Right cardiac atrium (tissue), 5 donors: ENCODE measurements around the gene KRT73. TPM values are rescaled to one million over a fixed set of nuclear protein-coding genes. Genes with fewer than 3 reads are reported as not detected.
A peak's percentile ranks its signal among the peaks of the same experiment; 100 is the strongest.

Experiments
- ATAC-seq, 2 donors: fragments of 200-7000 bp; cut with Tn5 transposase; one replicate each; pipeline versions ENCODE4 v1.8.0 to v1.9.1; 2020; ENCODE audit warnings: moderate library complexity in 2 of 2, mild to moderate bottlenecking in 1 of 2
- DNase-seq, 3 donors: peaks; one replicate each; pipeline ENCODE4 v3.0.0-alpha.2; 2020
- H3K27ac ChIP-seq: one replicate; pipeline ENCODE4 v1.5.1; 2013; ENCODE audit warnings: mild to moderate bottlenecking, low read length, control low read depth, moderate library complexity
- H3K27me3 ChIP-seq: one replicate; pipeline ENCODE4 v1.6.1; 2013; ENCODE audit not compliant: control insufficient read depth, insufficient read depth
- H3K4me1 ChIP-seq: one replicate; pipeline ENCODE4 v1.6.1; 2013; ENCODE audit warnings: low read length; ENCODE audit not compliant: control insufficient read depth, insufficient read depth
- H3K4me3 ChIP-seq: one replicate; pipeline ENCODE4 v1.5.1; 2013; ENCODE audit warnings: low read length, control low read depth
- H3K9me3 ChIP-seq: one replicate; pipeline ENCODE4 v1.6.1; 2013; ENCODE audit warnings: low read length; ENCODE audit not compliant: control insufficient read depth
- WGBS: extraction: QIAGEN DNeasy Blood & Tissue Kit; methylation state at CpG from one replicate; pipeline ENCODE4 v1.1.7; 2013; 5-methylcytosine and 5-hydroxymethylcytosine counted together
- intact Hi-C, 4 donors: fragments of 100-400 bp; cut with DNase I; formaldehyde crosslinking; loops; one replicate each; pipeline versions ENCODE4 v1.11.0 to v1.14.0; 2022 to 2023
- polyA plus RNA-seq: library from polyadenylated mRNA; stranded (reverse); fragments of 200-250 nt; gene quantifications from one replicate; pipeline ENCODE4 v1.2.3, GENCODE V29; 2013
- total RNA-seq, 4 donors: library from RNA; stranded (reverse); fragmentation: NEBNext Ultra II Directional; extraction: Animal tissue kit (Norgen Biotek cat#: 25700); gene quantifications; one replicate each; pipeline ENCODE4 v1.2.1, GENCODE V29; 2021
- donor health status: healthy with polysubstance abuse.
- donor health status: DM: no; HTN: yes; CAD: no.
- donor health status: DM: no; HTN: no; CAD: no.
- donor health status: DM: no; HTN: yes; CAD: no; lungs with severe emphysema.
- donor health status: DM: yes; HTN: yes; CAD: no.

KRT73 gene
- total and polyA plus RNA-seq, 5 donors, result not detected

GRCh38 chr12:52564582-52564981, 53.8 kb downstream of the KRT73 start:
- intact Hi-C loops, result no loop called here
- Histone ChIP-seq H3K27ac (no peak overlapping the region), H3K4me1 (peaks cover 2% of the 10 kb centered on the region), H3K27me3 (no peaks in the 10 kb centered on the region), H3K9me3 (no peaks in the 10 kb centered on the region), H3K4me3 (no peak overlapping the region)
- 44% methylated on average over 1 of the region's 1 CpG for WGBS
- DNase-seq (no peak), ATAC-seq (no peak)

GRCh38 chr12:52561880-52562449, 56.4 kb downstream of the KRT73 start:
- intact Hi-C loops, result no loop called here
- peaks cover 2% of the 10 kb centered on the region for H3K4me1 ChIP-seq
- WGBS, result 63% methylated on average over 3 of the region's 3 CpGs
- no peaks in the 10 kb centered on the region for H3K27me3 ChIP-seq
- ATAC-seq, result no peak
- no peaks in the 10 kb centered on the region for H3K9me3 ChIP-seq
- H3K4me3 ChIP-seq, result no peak overlapping the region
- DNase-seq, result no peak
- no peak overlapping the region for H3K27ac ChIP-seq

GRCh38 chr12:52559979-52560378, 58.4 kb downstream of the KRT73 start:
- no peak overlapping the region for H3K27ac ChIP-seq
- no peaks in the 10 kb centered on the region for H3K4me1 ChIP-seq
- H3K27me3 ChIP-seq, result no peaks in the 10 kb centered on the region
- 78% methylated on average over 4 of the region's 4 CpGs for WGBS
- ATAC-seq (no peak), DNase-seq (no peak)
- intact Hi-C loops, result no loop called here
- H3K4me3 ChIP-seq, result no peak overlapping the region
- H3K9me3 ChIP-seq, result no peaks in the 10 kb centered on the region

- H3K27ac ChIP-seq, result no peak overlapping the region
- 77% methylated on average over 8 of the region's 8 CpGs for WGBS
- no peak overlapping the region for H3K4me3 ChIP-seq
- no peaks in the 10 kb centered on the region for H3K9me3 ChIP-seq
- ATAC-seq, result no peak
- intact Hi-C loops, result no loop called here
- H3K4me1 ChIP-seq, result no peaks in the 10 kb centered on the region
- DNase-seq, result peak in 1 of 3 donors; percentile 31
- no peaks in the 10 kb centered on the region for H3K27me3 ChIP-seq
Measured at GRCh38 chr12:52558781-52559445, 59.4 kb downstream of the KRT73 start.

Other genes with a start within 250 kb of the KRT73 start
- gene KRT84, start 232.9 kb downstream of the KRT73 start, total RNA-seq, result not detected
- not detected for gene KRT84, start 232.9 kb downstream of the KRT73 start, polyA plus RNA-seq
- gene KRT82, start 212.2 kb downstream of the KRT73 start, total RNA-seq, result not detected
- not detected for gene KRT82, start 212.2 kb downstream of the KRT73 start, polyA plus RNA-seq
- not detected for gene KRT75, start 184.2 kb downstream of the KRT73 start, total RNA-seq
- 0.07 TPM for gene KRT75, start 184.2 kb downstream of the KRT73 start, polyA plus RNA-seq
- not detected for gene KRT6B, start 166.4 kb downstream of the KRT73 start, total RNA-seq
- not detected for gene KRT6B, start 166.4 kb downstream of the KRT73 start, polyA plus RNA-seq
- not detected for gene KRT6C, start 144.8 kb downstream of the KRT73 start, total RNA-seq
- not detected for gene KRT6C, start 144.8 kb downstream of the KRT73 start, polyA plus RNA-seq
- not detected for gene KRT6A, start 125.3 kb downstream of the KRT73 start, total RNA-seq
- gene KRT6A, start 125.3 kb downstream of the KRT73 start, polyA plus RNA-seq, result not detected
- not detected for gene KRT5, start 98.2 kb downstream of the KRT73 start, total RNA-seq
- gene KRT5, start 98.2 kb downstream of the KRT73 start, polyA plus RNA-seq, result 0.07 TPM
- not detected for gene KRT71, start 65.4 kb downstream of the KRT73 start, total RNA-seq
- gene KRT71, start 65.4 kb downstream of the KRT73 start, polyA plus RNA-seq, result not detected
- 1 to 10 TPM in 2 of 4 donors, under 1 TPM in 2; 0.47 to 2.2 (median 1.2) TPM for gene KRT74, start 44.7 kb downstream of the KRT73 start, total RNA-seq
- 0.14 TPM for gene KRT74, start 44.7 kb downstream of the KRT73 start, polyA plus RNA-seq
- gene KRT72, start 17.1 kb downstream of the KRT73 start, total RNA-seq, result not detected
- not detected for gene KRT72, start 17.1 kb downstream of the KRT73 start, polyA plus RNA-seq
- gene KRT2, start 33.7 kb upstream of the KRT73 start, total RNA-seq, result not detected
- not detected for gene KRT2, start 33.7 kb upstream of the KRT73 start, polyA plus RNA-seq
- gene KRT1, start 61.8 kb upstream of the KRT73 start, total RNA-seq, result not detected
- gene KRT1, start 61.8 kb upstream of the KRT73 start, polyA plus RNA-seq, result not detected
- gene KRT77, start 85.0 kb upstream of the KRT73 start, total RNA-seq, result not detected
- not detected for gene KRT77, start 85.0 kb upstream of the KRT73 start, polyA plus RNA-seq
- not detected for gene KRT76, start 158.8 kb upstream of the KRT73 start, total RNA-seq
- not detected for gene KRT76, start 158.8 kb upstream of the KRT73 start, polyA plus RNA-seq
- not detected for gene KRT3, start 177.6 kb upstream of the KRT73 start, total RNA-seq
- gene KRT3, start 177.6 kb upstream of the KRT73 start, polyA plus RNA-seq, result not detected
- gene KRT4, start 195.6 kb upstream of the KRT73 start, total RNA-seq, result not detected
- gene KRT4, start 195.6 kb upstream of the KRT73 start, polyA plus RNA-seq, result 0.20 TPM
- gene KRT79, start 215.8 kb upstream of the KRT73 start, total RNA-seq, result not detected
- 0.09 TPM for gene KRT79, start 215.8 kb upstream of the KRT73 start, polyA plus RNA-seq
- gene KRT78, start 230.4 kb upstream of the KRT73 start, total RNA-seq, result not detected
- gene KRT78, start 230.4 kb upstream of the KRT73 start, polyA plus RNA-seq, result 0.02 TPM